ENCODE results near the gene SWT1. TPM values are rescaled to one million over a fixed set of nuclear protein-coding genes. Genes with fewer than 3 reads are reported as not detected.

SWT1 gene
- total and polyA plus RNA-seq, 4 donors: 1.1 to 19.4 (median 3.3) TPM

- 0% methylated on average over 84 to 88 of the region's 88 CpGs for WGBS, 2 donors
- TF ChIP-seq CTCF (IDR thresholded peaks at IDR 0.05; ENCODE audit: control extremely low read depth, extremely low read depth): no peak
- peak overlapping the region; percentile 96 to 97 for H3K27ac ChIP-seq (ENCODE audit: low read depth in 1 of 2, low read length in 1 of 2)
These were observed 159.4 kb downstream of the SWT1 start for GRCh38 chr1:185316163-185317033.

GRCh38 chr1:185317034-185317885 lies 160.3 kb downstream of the SWT1 start, which contains the start of gene IVNS1ABP:
Gene IVNS1ABP, minus strand, starts transcription at chr1:185317243. Its CDS starts 7,750 bp downstream, at chr1:185309493.
- H3K27me3 ChIP-seq (ENCODE audit: control insufficient read depth in 3 of 3, insufficient read depth in 3 of 3, low read length in 2 of 3): no peaks in the 10 kb centered on the region
- H3K4me1 ChIP-seq (ENCODE audit: control insufficient read depth in 5 of 5, insufficient read depth in 5 of 5, low read length in 5 of 5): peaks cover 0 to 40% (median 11%) of the 10 kb centered on the region in 5 donors
- H3K27ac ChIP-seq (ENCODE audit: low read depth in 1 of 2, low read length in 1 of 2): peak within 1 kb of the TSS; percentile 96 to 97
- no peaks in the 10 kb centered on the region for H3K9me3 ChIP-seq (ENCODE audit: control insufficient read depth in 4 of 4, insufficient read depth in 3 of 4, low read length in 3 of 4)
- peaks cover 0 to 7% (median 0%) of the 10 kb centered on the region in 4 donors for H3K36me3 ChIP-seq (ENCODE audit: control insufficient read depth in 4 of 4, insufficient read depth in 4 of 4, low read length in 4 of 4)
- DNase-seq: peak; percentile 94 to 98 (median 96)
- H3K9ac ChIP-seq (ENCODE audit: insufficient read depth in 1 of 2, low read length in 2 of 2): peak within 1 kb of the TSS; percentile 91 to 96
- peak; percentile 2 for TF ChIP-seq CTCF (IDR thresholded peaks at IDR 0.05; ENCODE audit: control extremely low read depth, extremely low read depth)
- WGBS, 2 donors: 1% methylated on average over 80 of the region's 80 CpGs
- peak; percentile 86 for ATAC-seq (ENCODE audit: insufficient read depth, low FRiP score)
- peak within 1 kb of the TSS; percentile 96 for H3K4me3 ChIP-seq

More at GRCh38 chr1:185316163-185317033, 159.4 kb downstream of the SWT1 start:
- Histone ChIP-seq H3K27me3 (ENCODE audit: control insufficient read depth in 3 of 3, insufficient read depth in 3 of 3, low read length in 2 of 3) (no peaks in the 10 kb centered on the region), H3K4me1 (ENCODE audit: control insufficient read depth in 5 of 5, insufficient read depth in 5 of 5, low read length in 5 of 5) (peaks cover 0 to 42% (median 13%) of the 10 kb centered on the region in 5 donors), H3K9ac (ENCODE audit: insufficient read depth in 1 of 2, low read length in 2 of 2) (peak overlapping the region; percentile 91 to 96), H3K36me3 (ENCODE audit: control insufficient read depth in 4 of 4, insufficient read depth in 4 of 4, low read length in 4 of 4) (peaks cover 0 to 7% (median 0%) of the 10 kb centered on the region in 4 donors), H3K9me3 (ENCODE audit: control insufficient read depth in 4 of 4, insufficient read depth in 3 of 4, low read length in 3 of 4) (no peaks in the 10 kb centered on the region), H3K4me3 (peak overlapping the region; percentile 96)
- peak; percentile 94 to 96 (median 95) for DNase-seq
- ATAC-seq (ENCODE audit: insufficient read depth, low FRiP score): peak; percentile 81

GRCh38 chr1:185317886-185318310 lies 160.9 kb downstream of the SWT1 start:
- peak overlapping the region; percentile 65 for H3K4me3 ChIP-seq
- peaks cover 0 to 36% (median 11%) of the 10 kb centered on the region in 5 donors for H3K4me1 ChIP-seq (ENCODE audit: control insufficient read depth in 5 of 5, insufficient read depth in 5 of 5, low read length in 5 of 5)
- H3K27me3 ChIP-seq (ENCODE audit: control insufficient read depth in 3 of 3, insufficient read depth in 3 of 3, low read length in 2 of 3): no peaks in the 10 kb centered on the region
- peak overlapping the region; percentile 85 to 91 for H3K9ac ChIP-seq (ENCODE audit: insufficient read depth in 1 of 2, low read length in 2 of 2)
- ATAC-seq (ENCODE audit: insufficient read depth, low FRiP score) (peak; percentile 7), DNase-seq (peak in 2 of 3 donors; percentile 47 to 52)
- no peaks in the 10 kb centered on the region for H3K9me3 ChIP-seq (ENCODE audit: control insufficient read depth in 4 of 4, insufficient read depth in 3 of 4, low read length in 3 of 4)
- peak overlapping the region; percentile 78 to 94 for H3K27ac ChIP-seq (ENCODE audit: low read depth in 1 of 2, low read length in 1 of 2)
- TF ChIP-seq CTCF (IDR thresholded peaks at IDR 0.05; ENCODE audit: control extremely low read depth, extremely low read depth): no peak
- WGBS, 2 donors: 13 to 15% methylated on average over 11 of the region's 11 CpGs
- peaks cover 0 to 7% (median 0%) of the 10 kb centered on the region in 4 donors for H3K36me3 ChIP-seq (ENCODE audit: control insufficient read depth in 4 of 4, insufficient read depth in 4 of 4, low read length in 4 of 4)
